ENCODE measurements around the gene S100Z.
"Not testable (repeated sequence)": the region's sequence is repeated elsewhere in the genome, so short reads cannot be mapped to it uniquely, and the experiment has no call there.

DNA sequence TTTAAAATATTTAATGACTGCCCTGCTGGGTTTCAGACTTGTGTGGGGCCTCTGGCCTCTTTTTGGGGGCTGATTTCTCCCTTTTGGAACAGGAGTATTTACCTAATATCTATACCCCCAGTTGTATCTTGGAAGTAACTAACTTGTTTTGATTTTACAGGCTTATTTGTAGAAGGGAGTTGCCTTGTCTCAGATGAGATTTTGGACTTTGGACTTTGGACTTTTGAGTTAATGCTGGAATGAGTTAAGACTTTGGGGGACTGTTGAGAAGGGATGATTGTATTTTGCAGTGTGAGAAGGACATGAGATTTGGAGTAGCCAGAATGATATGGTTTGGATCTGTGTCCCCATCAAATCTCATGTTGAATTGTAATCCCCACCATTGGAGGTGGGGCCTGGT, 5.7 kb downstream of the S100Z start:
- TF ChIP-seq, protein P1, sequence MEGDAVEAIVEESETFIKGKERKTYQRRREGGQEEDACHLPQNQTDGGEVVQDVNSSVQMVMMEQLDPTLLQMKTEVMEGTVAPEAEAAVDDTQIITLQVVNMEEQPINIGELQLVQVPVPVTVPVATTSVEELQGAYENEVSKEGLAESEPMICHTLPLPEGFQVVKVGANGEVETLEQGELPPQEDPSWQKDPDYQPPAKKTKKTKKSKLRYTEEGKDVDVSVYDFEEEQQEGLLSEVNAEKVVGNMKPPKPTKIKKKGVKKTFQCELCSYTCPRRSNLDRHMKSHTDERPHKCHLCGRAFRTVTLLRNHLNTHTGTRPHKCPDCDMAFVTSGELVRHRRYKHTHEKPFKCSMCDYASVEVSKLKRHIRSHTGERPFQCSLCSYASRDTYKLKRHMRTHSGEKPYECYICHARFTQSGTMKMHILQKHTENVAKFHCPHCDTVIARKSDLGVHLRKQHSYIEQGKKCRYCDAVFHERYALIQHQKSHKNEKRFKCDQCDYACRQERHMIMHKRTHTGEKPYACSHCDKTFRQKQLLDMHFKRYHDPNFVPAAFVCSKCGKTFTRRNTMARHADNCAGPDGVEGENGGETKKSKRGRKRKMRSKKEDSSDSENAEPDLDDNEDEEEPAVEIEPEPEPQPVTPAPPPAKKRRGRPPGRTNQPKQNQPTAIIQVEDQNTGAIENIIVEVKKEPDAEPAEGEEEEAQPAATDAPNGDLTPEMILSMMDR (IDR thresholded peaks at IDR 0.05; ENCODE audit: insufficient read depth, low read depth, low read length) = not testable (repeated sequence)
- TF ChIP-seq EZH2 (IDR thresholded peaks at IDR 0.05; ENCODE audit: insufficient read depth, low read length) = not testable (repeated sequence)

Data from astrocyte (in vitro differentiated cells and primary cell).